ENCODE data around the gene HMX1. TPM values are rescaled to one million over a fixed set of nuclear protein-coding genes. Genes with fewer than 3 reads are reported as not detected.

HMX1 gene
- total RNA-seq, 1 experiment from 2014 or later: not detected

GRCh38 chr4:8869002-8869897 is 2.4 kb downstream of the HMX1 start:
- H3K9me3 Mint-ChIP-seq (ENCODE audit: unreplicated experiment): peaks cover 8% of the 10 kb centered on the region
- no peak for DNase-seq (ENCODE audit: unreplicated experiment)
- no peak overlapping the region for H3K27ac Mint-ChIP-seq (ENCODE audit: low read depth, unreplicated experiment)
- POLR2A ChIA-PET: no interaction called here
- H3K4me1 Mint-ChIP-seq (ENCODE audit: insufficient read depth, unreplicated experiment): no peaks in the 10 kb centered on the region
- no peaks in the 10 kb centered on the region for H3K27me3 Mint-ChIP-seq (ENCODE audit: insufficient read depth, unreplicated experiment)
- H3K36me3 Mint-ChIP-seq (ENCODE audit: insufficient read depth, unreplicated experiment): no peaks in the 10 kb centered on the region
- intact Hi-C loops (cut with micrococcal nuclease): no loop called here
- no TSS peak for BruUV-seq (replicated peaks)
- CTCF ChIA-PET: interaction anchor here (1.2 kb wide), 1 partner anchor 8 kb away, joined by 6 read pairs; no protein-coding TSS in a partner anchor
- no peak overlapping the region for H3K4me3 Mint-ChIP-seq (ENCODE audit: unreplicated experiment)
- TF ChIP-seq CTCF (IDR thresholded peaks at IDR 0.05; ENCODE audit: unreplicated experiment): no peak

- H3K27me3 Mint-ChIP-seq (ENCODE audit: insufficient read depth, unreplicated experiment): no peaks in the 10 kb centered on the region
- H3K4me1 Mint-ChIP-seq (ENCODE audit: insufficient read depth, unreplicated experiment): no peaks in the 10 kb centered on the region
- no peak overlapping the region for H3K4me3 Mint-ChIP-seq (ENCODE audit: unreplicated experiment)
- DNase-seq (ENCODE audit: unreplicated experiment): no peak
- ChIA-PET CTCF (interaction anchor here (1.2 kb wide), 1 partner anchor 9 kb away, joined by 6 read pairs; no protein-coding TSS in a partner anchor), POLR2A (no interaction called here)
- H3K9me3 Mint-ChIP-seq (ENCODE audit: unreplicated experiment): peaks cover 8% of the 10 kb centered on the region
- intact Hi-C loops (cut with micrococcal nuclease): no loop called here
- no peak for TF ChIP-seq CTCF (IDR thresholded peaks at IDR 0.05; ENCODE audit: unreplicated experiment)
- no peak overlapping the region for H3K27ac Mint-ChIP-seq (ENCODE audit: low read depth, unreplicated experiment)
- H3K36me3 Mint-ChIP-seq (ENCODE audit: insufficient read depth, unreplicated experiment): no peaks in the 10 kb centered on the region
- no TSS peak for BruUV-seq (replicated peaks)
Observed at GRCh38 chr4:8868321-8869001, 3.2 kb downstream of the HMX1 start.

DNA sequence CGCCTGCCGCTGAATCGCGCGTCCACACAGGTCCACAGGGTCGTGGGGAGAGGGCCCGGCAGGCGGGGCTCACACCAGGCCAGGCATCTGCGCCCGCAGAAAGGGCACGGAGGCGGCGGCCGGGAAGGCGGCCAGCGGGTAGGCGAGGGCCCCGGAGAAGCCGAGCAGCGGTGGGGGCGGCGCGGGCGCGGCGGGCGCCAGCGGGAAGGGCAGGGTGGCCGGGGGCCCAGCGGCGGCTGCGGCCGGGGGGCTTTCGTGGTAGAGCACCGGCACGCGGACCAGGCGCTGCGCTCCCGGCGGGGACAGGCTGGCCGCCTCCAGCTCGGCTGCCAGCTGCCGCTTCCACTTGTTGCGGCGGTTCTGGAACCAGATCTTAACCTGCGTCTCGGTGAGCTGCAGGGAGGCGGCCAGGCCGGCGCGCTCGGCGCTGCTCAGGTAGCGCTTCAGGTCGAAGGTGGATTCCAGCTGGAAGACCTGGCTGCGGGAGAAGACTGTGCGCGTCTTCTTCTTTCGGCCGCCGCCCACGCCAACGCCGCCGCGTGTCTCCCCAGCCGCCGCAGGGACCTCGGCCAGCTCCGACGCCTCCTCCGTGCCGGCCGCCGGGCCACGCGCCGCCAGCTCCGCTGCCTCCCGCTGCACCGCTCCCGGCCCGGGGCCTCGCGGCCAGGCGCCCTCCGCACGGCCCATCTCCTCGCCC is 3.9 kb downstream of the HMX1 start:
- H3K36me3 Mint-ChIP-seq (ENCODE audit: insufficient read depth, unreplicated experiment): no peaks in the 10 kb centered on the region
- H3K27me3 Mint-ChIP-seq (ENCODE audit: insufficient read depth, unreplicated experiment): no peaks in the 10 kb centered on the region
- intact Hi-C loops (cut with micrococcal nuclease): no loop called here
- no peak overlapping the region for H3K4me3 Mint-ChIP-seq (ENCODE audit: unreplicated experiment)
- TF ChIP-seq CTCF (IDR thresholded peaks at IDR 0.05; ENCODE audit: unreplicated experiment): no peak
- no peak for DNase-seq (ENCODE audit: unreplicated experiment)
- no peaks in the 10 kb centered on the region for H3K4me1 Mint-ChIP-seq (ENCODE audit: insufficient read depth, unreplicated experiment)
- CTCF ChIA-PET: interaction anchor here (1.2 kb wide), 1 partner anchor 10 kb away, joined by 6 read pairs; no protein-coding TSS in a partner anchor
- H3K27ac Mint-ChIP-seq (ENCODE audit: low read depth, unreplicated experiment): no peak overlapping the region
- H3K9me3 Mint-ChIP-seq (ENCODE audit: unreplicated experiment): peaks cover 8% of the 10 kb centered on the region
- POLR2A ChIA-PET: no interaction called here
- no TSS peak for BruUV-seq (replicated peaks)
